Measurements from ENCODE around the gene KPNA1. TPM values are rescaled to one million over a fixed set of nuclear protein-coding genes. Genes with fewer than 3 reads are reported as not detected.

Gene KPNA1
- polyA plus RNA-seq, 3 donors: 18.0 to 41.2 (median 38.5) TPM

GRCh38 chr3:122389197-122389596 lies 125.5 kb downstream of the KPNA1 start:
- intact Hi-C loops (cut with micrococcal nuclease): loop anchor here (10.0 kb wide), 2 partner anchors 296 to 1196 kb away; partner anchors contain the start of genes HACD2 (in 1 of the 2) and PARP14 (in 1 of the 2)
- no peak for DNase-seq
- H3K4me3 ChIP-seq (replicated peaks in 1 of 3; ENCODE audit: low read depth in 2 of 3, low read length in 3 of 3): no peak overlapping the region
- H3K9me3 ChIP-seq (replicated peaks in 1 of 2; ENCODE audit: control insufficient read depth in 1 of 2, insufficient read depth in 1 of 2, low read length in 2 of 2): no peaks in the 10 kb centered on the region
- peaks cover 0 to 2% (median 0%) of the 10 kb centered on the region in 3 donors for H3K27me3 Mint-ChIP-seq (ENCODE audit: low read depth in 3 of 3)
- H3K27me3 ChIP-seq (ENCODE audit: control insufficient read depth in 2 of 2, insufficient read depth in 2 of 2, low read length in 2 of 2): no peaks in the 10 kb centered on the region
- no peak overlapping the region for H3K27ac ChIP-seq (ENCODE audit: low read depth in 1 of 2, low read length in 2 of 2)
- H2AFZ ChIP-seq (ENCODE audit: insufficient read depth, low read depth, low read length, poor library complexity, severe bottlenecking): no peak overlapping the region
- H3K36me3 ChIP-seq (replicated peaks in 1 of 2; ENCODE audit: control insufficient read depth in 1 of 2, insufficient read depth in 2 of 2, low read length in 2 of 2): no peaks in the 10 kb centered on the region
- peaks cover 6% of the 10 kb centered on the region for H3K4me1 Mint-ChIP-seq
- no peak overlapping the region for H3K4me2 ChIP-seq (replicated peaks; ENCODE audit: extremely low read depth, low read length, poor library complexity, severe bottlenecking)
- no peak overlapping the region for H3K4me3 Mint-ChIP-seq
- peaks cover 7 to 9% of the 10 kb centered on the region in 2 donors for H3K4me1 ChIP-seq (ENCODE audit: control insufficient read depth in 1 of 2, insufficient read depth in 2 of 2, low read length in 2 of 2)
- TF ChIP-seq CTCF (IDR thresholded peaks at IDR 0.05): no peak
- H4K20me1 ChIP-seq (ENCODE audit: insufficient read depth, low read length): no peaks in the 10 kb centered on the region
- no peak overlapping the region for H3K27ac Mint-ChIP-seq
- H3K9ac ChIP-seq (ENCODE audit: insufficient read depth, low read length, poor library complexity, severe bottlenecking): no peak overlapping the region
- peaks cover 0 to 7% of the 10 kb centered on the region in 2 donors for H3K36me3 Mint-ChIP-seq
- no peaks in the 10 kb centered on the region for H3K9me3 Mint-ChIP-seq
- H3K79me2 ChIP-seq (ENCODE audit: insufficient read depth, low read length): no peaks in the 10 kb centered on the region

GRCh38 chr3:122387709-122388108 lies 127.0 kb downstream of the KPNA1 start:
- Histone ChIP-seq H4K20me1 (ENCODE audit: insufficient read depth, low read length) (no peaks in the 10 kb centered on the region), H3K36me3 (replicated peaks in 1 of 2; ENCODE audit: control insufficient read depth in 1 of 2, insufficient read depth in 2 of 2, low read length in 2 of 2) (no peaks in the 10 kb centered on the region), H3K9me3 (replicated peaks in 1 of 2; ENCODE audit: control insufficient read depth in 1 of 2, insufficient read depth in 1 of 2, low read length in 2 of 2) (no peaks in the 10 kb centered on the region), H3K4me2 (replicated peaks; ENCODE audit: extremely low read depth, low read length, poor library complexity, severe bottlenecking) (no peak overlapping the region), H3K4me1 (ENCODE audit: control insufficient read depth in 1 of 2, insufficient read depth in 2 of 2, low read length in 2 of 2) (peaks cover 15 to 23% of the 10 kb centered on the region in 2 donors), H3K4me3 (replicated peaks in 1 of 3; ENCODE audit: low read depth in 2 of 3, low read length in 3 of 3) (no peak overlapping the region), H3K27ac (ENCODE audit: low read depth in 1 of 2, low read length in 2 of 2) (no peak overlapping the region), H3K9ac (ENCODE audit: insufficient read depth, low read length, poor library complexity, severe bottlenecking) (no peak overlapping the region), H3K79me2 (ENCODE audit: insufficient read depth, low read length) (peaks cover 8% of the 10 kb centered on the region), H3K27me3 (ENCODE audit: control insufficient read depth in 2 of 2, insufficient read depth in 2 of 2, low read length in 2 of 2) (no peaks in the 10 kb centered on the region), H2AFZ (ENCODE audit: insufficient read depth, low read depth, low read length, poor library complexity, severe bottlenecking) (no peak overlapping the region)
- TF ChIP-seq CTCF (IDR thresholded peaks at IDR 0.05): no peak
- Mint-ChIP-seq H3K27ac (no peak overlapping the region), H3K9me3 (no peaks in the 10 kb centered on the region), H3K36me3 (peaks cover 0 to 7% of the 10 kb centered on the region in 2 donors), H3K4me1 (peaks cover 8% of the 10 kb centered on the region), H3K27me3 (ENCODE audit: low read depth in 3 of 3) (peaks cover 0 to 2% (median 0%) of the 10 kb centered on the region in 3 donors), H3K4me3 (no peak overlapping the region)
- 96% methylated on average over 2 of the region's 3 CpGs for WGBS (ENCODE audit: insufficient coverage)
- intact Hi-C loops (cut with micrococcal nuclease): loop anchor here (10.0 kb wide), 2 partner anchors 297 to 1197 kb away; partner anchors contain the start of genes HACD2 (in 1 of the 2) and PARP14 (in 1 of the 2)
- no peak for DNase-seq
